ENCODE measurements around the gene TMC5.

Gene TMC5

GRCh38 chr16:19522397-19522732 is 104.7 kb downstream of the TMC5 start:
- Histone ChIP-seq H3K4me3 (ENCODE audit: low read length) (peak overlapping the region; percentile 97), H3K27me3 (ENCODE audit: control insufficient read depth, low read length) (no peaks in the 10 kb centered on the region), H3K4me2 (ENCODE audit: low read length) (peak overlapping the region; percentile 94), H3K27ac (ENCODE audit: low read depth, low read length) (peak overlapping the region; percentile 46), H3K36me3 (ENCODE audit: control insufficient read depth, low read length) (peaks cover 38% of the 10 kb centered on the region), H3K9me2 (replicated peaks; ENCODE audit: control insufficient read depth, low read length) (no peaks in the 10 kb centered on the region), H3K79me2 (ENCODE audit: control insufficient read depth, low read length) (peaks cover 75% of the 10 kb centered on the region), H3F3A (ENCODE audit: control insufficient read depth, insufficient read depth) (peaks cover 7% of the 10 kb centered on the region), H4K20me1 (ENCODE audit: control insufficient read depth, insufficient read depth, low read depth, low read length) (no peaks in the 10 kb centered on the region; the same call in 1 of the 2 replicates), H3K4me1 (ENCODE audit: control insufficient read depth, low read length) (peaks cover 59% of the 10 kb centered on the region), H3K9me3 (ENCODE audit: control insufficient read depth, insufficient read depth, low read length) (no peaks in the 10 kb centered on the region)
- TF ChIP-seq, protein P1, sequence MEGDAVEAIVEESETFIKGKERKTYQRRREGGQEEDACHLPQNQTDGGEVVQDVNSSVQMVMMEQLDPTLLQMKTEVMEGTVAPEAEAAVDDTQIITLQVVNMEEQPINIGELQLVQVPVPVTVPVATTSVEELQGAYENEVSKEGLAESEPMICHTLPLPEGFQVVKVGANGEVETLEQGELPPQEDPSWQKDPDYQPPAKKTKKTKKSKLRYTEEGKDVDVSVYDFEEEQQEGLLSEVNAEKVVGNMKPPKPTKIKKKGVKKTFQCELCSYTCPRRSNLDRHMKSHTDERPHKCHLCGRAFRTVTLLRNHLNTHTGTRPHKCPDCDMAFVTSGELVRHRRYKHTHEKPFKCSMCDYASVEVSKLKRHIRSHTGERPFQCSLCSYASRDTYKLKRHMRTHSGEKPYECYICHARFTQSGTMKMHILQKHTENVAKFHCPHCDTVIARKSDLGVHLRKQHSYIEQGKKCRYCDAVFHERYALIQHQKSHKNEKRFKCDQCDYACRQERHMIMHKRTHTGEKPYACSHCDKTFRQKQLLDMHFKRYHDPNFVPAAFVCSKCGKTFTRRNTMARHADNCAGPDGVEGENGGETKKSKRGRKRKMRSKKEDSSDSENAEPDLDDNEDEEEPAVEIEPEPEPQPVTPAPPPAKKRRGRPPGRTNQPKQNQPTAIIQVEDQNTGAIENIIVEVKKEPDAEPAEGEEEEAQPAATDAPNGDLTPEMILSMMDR (IDR thresholded peaks at IDR 0.05; ENCODE audit: low read depth, low read length, poor library complexity, severe bottlenecking), result no peak
- no peak for TF ChIP-seq EZH2phosphoT487 (IDR thresholded peaks at IDR 0.05; ENCODE audit: borderline replicate concordance, low read length)

GRCh38 chr16:19522760-19523159 is 105.1 kb downstream of the TMC5 start:
- peaks cover 37% of the 10 kb centered on the region for H3K36me3 ChIP-seq (ENCODE audit: control insufficient read depth, low read length)
- peak overlapping the region; percentile 46 for H3K27ac ChIP-seq (ENCODE audit: low read depth, low read length)
- TF ChIP-seq, protein P1 (IDR thresholded peaks at IDR 0.05; ENCODE audit: low read depth, low read length, poor library complexity, severe bottlenecking), result no peak
- TF ChIP-seq EZH2phosphoT487 (IDR thresholded peaks at IDR 0.05; ENCODE audit: borderline replicate concordance, low read length), result no peak
- H3K4me1 ChIP-seq (ENCODE audit: control insufficient read depth, low read length), result peaks cover 59% of the 10 kb centered on the region
- H3K79me2 ChIP-seq (ENCODE audit: control insufficient read depth, low read length), result peaks cover 72% of the 10 kb centered on the region
- peak overlapping the region; percentile 97 for H3K4me3 ChIP-seq (ENCODE audit: low read length)
- H3K27me3 ChIP-seq (ENCODE audit: control insufficient read depth, low read length), result no peaks in the 10 kb centered on the region
- H3F3A ChIP-seq (ENCODE audit: control insufficient read depth, insufficient read depth), result peaks cover 7% of the 10 kb centered on the region
- no peaks in the 10 kb centered on the region for H3K9me2 ChIP-seq (replicated peaks; ENCODE audit: control insufficient read depth, low read length)
- H3K9me3 ChIP-seq (ENCODE audit: control insufficient read depth, insufficient read depth, low read length), result no peaks in the 10 kb centered on the region
- no peaks in the 10 kb centered on the region; the same call in 1 of the 2 replicates for H4K20me1 ChIP-seq (ENCODE audit: control insufficient read depth, insufficient read depth, low read depth, low read length)
- peak overlapping the region; percentile 94 for H3K4me2 ChIP-seq (ENCODE audit: low read length)

- H3K27ac ChIP-seq (ENCODE audit: low read depth, low read length), result peak overlapping the region; percentile 46
- peaks cover 40% of the 10 kb centered on the region for H3K36me3 ChIP-seq (ENCODE audit: control insufficient read depth, low read length)
- peak overlapping the region; percentile 94 for H3K4me2 ChIP-seq (ENCODE audit: low read length)
- no peaks in the 10 kb centered on the region for H3K9me2 ChIP-seq (replicated peaks; ENCODE audit: control insufficient read depth, low read length)
- H3K9me3 ChIP-seq (ENCODE audit: control insufficient read depth, insufficient read depth, low read length), result no peaks in the 10 kb centered on the region
- H3F3A ChIP-seq (ENCODE audit: control insufficient read depth, insufficient read depth), result peaks cover 7% of the 10 kb centered on the region
- H4K20me1 ChIP-seq (ENCODE audit: control insufficient read depth, insufficient read depth, low read depth, low read length), result no peaks in the 10 kb centered on the region; the same call in 1 of the 2 replicates
- H3K4me1 ChIP-seq (ENCODE audit: control insufficient read depth, low read length), result peaks cover 59% of the 10 kb centered on the region
- no peak for TF ChIP-seq EZH2phosphoT487 (IDR thresholded peaks at IDR 0.05; ENCODE audit: borderline replicate concordance, low read length)
- TF ChIP-seq, protein P1 (IDR thresholded peaks at IDR 0.05; ENCODE audit: low read depth, low read length, poor library complexity, severe bottlenecking), result no peak
- no peaks in the 10 kb centered on the region for H3K27me3 ChIP-seq (ENCODE audit: control insufficient read depth, low read length)
- peaks cover 74% of the 10 kb centered on the region for H3K79me2 ChIP-seq (ENCODE audit: control insufficient read depth, low read length)
- H3K4me3 ChIP-seq (ENCODE audit: low read length), result peak overlapping the region; percentile 97
Observed at GRCh38 chr16:19523184-19523558, 105.5 kb downstream of the TMC5 start.

All from DOHH2 (cell line).